Neural progenitor cell (in vitro differentiated cells): ENCODE data around the gene RUBCN. TPM values are rescaled to one million over a fixed set of nuclear protein-coding genes. Genes with fewer than 3 reads are reported as not detected.
"Not testable (repeated sequence)": the region's sequence is repeated elsewhere in the genome, so short reads cannot be mapped to it uniquely, and the experiment has no call there.

Source experiments
- DNase-seq: peaks from one replicate; pipeline ENCODE4 v3.0.0-alpha.2; 2016; ENCODE audit warnings: low spot score
- H2AFZ ChIP-seq: fragments of 200-600 bp; sonication (generic); replicated peaks from 2 replicates; pipeline ENCODE4 v1.6.1; 2016; ENCODE audit warnings: antibody characterized with exemption
- H3F3A ChIP-seq: fragments of 200-600 bp; sonication (generic); 2 replicates; pipeline ENCODE4 v1.6.1; 2016; ENCODE audit warnings: antibody characterized with exemption, low read depth
- H3K27ac ChIP-seq: fragments of 200-600 bp; sonication (generic); 2 replicates; pipeline ENCODE4 v1.5.1; 2016; ENCODE audit warnings: mild to moderate bottlenecking
- H3K27me3 ChIP-seq: fragments of 200-600 bp; sonication (generic); 2 replicates; pipeline ENCODE4 v1.6.1; 2016; ENCODE audit warnings: mild to moderate bottlenecking, moderate library complexity
- H3K36me3 ChIP-seq: fragments of 200-600 bp; sonication (generic); 2 replicates; pipeline ENCODE4 v1.5.1; 2016
- H3K4me1 ChIP-seq: fragments of 200-600 bp; sonication (generic); 2 replicates; pipeline ENCODE4 v1.6.1; 2016; ENCODE audit warnings: mixed run types
- H3K4me2 ChIP-seq: fragments of 200-600 bp; sonication (generic); 2 replicates; pipeline ENCODE4 v1.6.1; 2016
- H3K4me3 ChIP-seq: fragments of 200-600 bp; sonication (generic); 2 replicates; pipeline ENCODE4 v1.5.1; 2016
- H3K79me2 ChIP-seq: fragments of 200-600 bp; sonication (generic); 2 replicates; pipeline ENCODE4 v1.6.1; 2016; ENCODE audit warnings: low read depth
- H3K9ac ChIP-seq: fragments of 200-600 bp; sonication (generic); 2 replicates; pipeline ENCODE4 v1.6.1; 2016
- H3K9me3 ChIP-seq: fragments of 200-600 bp; sonication (generic); 2 replicates; pipeline ENCODE4 v1.5.1; 2016; ENCODE audit warnings: low read depth
- H4K20me1 ChIP-seq: fragments of 200-600 bp; sonication (generic); 2 replicates; pipeline ENCODE4 v1.6.1; 2016; ENCODE audit warnings: low read depth
- H3K27ac Mint-ChIP-seq: 3 replicates; pipeline ENCODE4 v1.8.0; 2021; ENCODE audit warnings: mixed read lengths
- H3K27me3 Mint-ChIP-seq: 2 replicates; pipeline ENCODE4 v1.8.0; 2022; ENCODE audit warnings: low read depth, mild to moderate bottlenecking, inconsistent platforms, moderate library complexity, mixed read lengths; ENCODE audit not compliant: insufficient read depth
- H3K36me3 Mint-ChIP-seq: 3 replicates; pipeline ENCODE4 v1.8.0; 2021; ENCODE audit warnings: mixed read lengths
- H3K4me1 Mint-ChIP-seq: 3 replicates; pipeline ENCODE4 v1.8.0; 2021; ENCODE audit warnings: mixed read lengths
- H3K4me3 Mint-ChIP-seq: 3 replicates; pipeline ENCODE4 v1.8.0; 2021; ENCODE audit warnings: mild to moderate bottlenecking, moderate library complexity, mixed read lengths
- H3K9me3 Mint-ChIP-seq: 3 replicates; pipeline ENCODE4 v1.8.0; 2020; ENCODE audit warnings: mixed read lengths
- CTCF ChIP-seq: fragments of 200-600 bp; sonication (generic); IDR thresholded peaks from 2 replicates; pipeline ENCODE4 v1.5.1; 2017; ENCODE audit warnings: antibody characterized with exemption, mild to moderate bottlenecking
- total RNA-seq: library from RNA; depleted of rRNA; stranded (reverse); fragments of >200 nt; gene quantifications from 2 replicates; pipeline ENCODE4 v1.2.3, GENCODE V29; 2015; ENCODE audit warnings: low replicate concordance

Gene RUBCN
- total RNA-seq, 1 donor from 2014 or later, result 6.4 TPM

- not testable (repeated sequence) for H3F3A ChIP-seq, H2AFZ ChIP-seq, H4K20me1 ChIP-seq, H3K9ac ChIP-seq, H3K27ac ChIP-seq, H3K4me1 ChIP-seq, H3K27ac Mint-ChIP-seq, H3K79me2 ChIP-seq, H3K9me3 Mint-ChIP-seq, H3K27me3 Mint-ChIP-seq, H3K27me3 ChIP-seq, H3K9me3 ChIP-seq, H3K4me2 ChIP-seq, DNase-seq, H3K4me1 Mint-ChIP-seq, H3K36me3 Mint-ChIP-seq, H3K36me3 ChIP-seq, H3K4me3 ChIP-seq
- peak overlapping the region; percentile 62 for H3K4me3 Mint-ChIP-seq
Measured at GRCh38 chr3:197656129-197656528, 80.6 kb downstream of the RUBCN start.

- H3K4me2 ChIP-seq, H3K36me3 ChIP-seq, H3F3A ChIP-seq, H3K4me1 Mint-ChIP-seq, H3K4me3 Mint-ChIP-seq, H3K27me3 Mint-ChIP-seq, H3K27ac ChIP-seq, H3K9me3 ChIP-seq, H3K36me3 Mint-ChIP-seq, H3K4me3 ChIP-seq, H3K27ac Mint-ChIP-seq, H2AFZ ChIP-seq, H4K20me1 ChIP-seq, H3K4me1 ChIP-seq, H3K79me2 ChIP-seq, DNase-seq, H3K9me3 Mint-ChIP-seq, H3K27me3 ChIP-seq, H3K9ac ChIP-seq: not testable (repeated sequence)
Measured at GRCh38 chr3:197654998-197655330, 81.7 kb downstream of the RUBCN start.

- not testable (repeated sequence) for H3K27ac ChIP-seq, H3K27me3 Mint-ChIP-seq, H2AFZ ChIP-seq, H3K4me3 Mint-ChIP-seq, H3K4me1 Mint-ChIP-seq, H3K9me3 Mint-ChIP-seq, H3K9ac ChIP-seq, H3K36me3 ChIP-seq, H3K27me3 ChIP-seq, H3K4me1 ChIP-seq, H4K20me1 ChIP-seq, H3K9me3 ChIP-seq, H3F3A ChIP-seq, H3K36me3 Mint-ChIP-seq, H3K27ac Mint-ChIP-seq, H3K79me2 ChIP-seq
- peak overlapping the region; percentile 81 for H3K4me2 ChIP-seq
- peak overlapping the region; percentile 57 for H3K4me3 ChIP-seq
- DNase-seq, result peak; percentile 62
- peak; percentile 12 for TF ChIP-seq CTCF
Measured at GRCh38 chr3:197654090-197654997, 82.4 kb downstream of the RUBCN start.

- not testable (repeated sequence) for H3K27me3 ChIP-seq, H3F3A ChIP-seq, H3K4me2 ChIP-seq, H3K9ac ChIP-seq, H3K79me2 ChIP-seq, H4K20me1 ChIP-seq, H3K36me3 ChIP-seq, H3K9me3 Mint-ChIP-seq, DNase-seq, H3K27ac ChIP-seq, H3K27me3 Mint-ChIP-seq, H3K4me3 ChIP-seq, H3K9me3 ChIP-seq, H3K4me3 Mint-ChIP-seq, H3K27ac Mint-ChIP-seq, H2AFZ ChIP-seq, H3K4me1 ChIP-seq, H3K4me1 Mint-ChIP-seq, H3K36me3 Mint-ChIP-seq
Measured at GRCh38 chr3:197652860-197653259, 83.8 kb downstream of the RUBCN start.

- not testable (repeated sequence) for H3K4me1 Mint-ChIP-seq
- H3K9me3 Mint-ChIP-seq, result peaks cover 17% of the 10 kb centered on the region
Measured at GRCh38 chr3:197647649-197648048, 89.1 kb downstream of the RUBCN start.

GRCh38 chr3:197647191-197647590, 89.5 kb downstream of the RUBCN start:
- peaks cover 17% of the 10 kb centered on the region for H3K9me3 Mint-ChIP-seq
- H3K4me3 Mint-ChIP-seq, H3K36me3 ChIP-seq, H3K27me3 ChIP-seq, H3K27me3 Mint-ChIP-seq, H4K20me1 ChIP-seq, H3K4me3 ChIP-seq, H3K36me3 Mint-ChIP-seq, H3K4me1 ChIP-seq, H3K4me1 Mint-ChIP-seq, H3K27ac ChIP-seq, H3K9ac ChIP-seq, H3F3A ChIP-seq, H2AFZ ChIP-seq, DNase-seq, H3K9me3 ChIP-seq, H3K27ac Mint-ChIP-seq, H3K4me2 ChIP-seq, H3K79me2 ChIP-seq: not testable (repeated sequence)

More at GRCh38 chr3:197647649-197648048, 89.1 kb downstream of the RUBCN start:
- H3K79me2 ChIP-seq, H3K4me3 Mint-ChIP-seq, H3K4me1 ChIP-seq, H4K20me1 ChIP-seq, H3K4me3 ChIP-seq, H3K27me3 ChIP-seq, H3K27ac ChIP-seq, H3K36me3 Mint-ChIP-seq, H3F3A ChIP-seq, DNase-seq, H3K27ac Mint-ChIP-seq, H3K4me2 ChIP-seq, H2AFZ ChIP-seq, H3K36me3 ChIP-seq, H3K27me3 Mint-ChIP-seq, H3K9ac ChIP-seq, H3K9me3 ChIP-seq: not testable (repeated sequence)

- not testable (repeated sequence) for H3K4me1 ChIP-seq, H3F3A ChIP-seq, H3K27ac Mint-ChIP-seq, H4K20me1 ChIP-seq, DNase-seq, H3K9me3 ChIP-seq, H3K36me3 ChIP-seq, H3K36me3 Mint-ChIP-seq, H3K4me1 Mint-ChIP-seq, H3K9ac ChIP-seq, H3K27ac ChIP-seq, H2AFZ ChIP-seq, H3K4me2 ChIP-seq, H3K4me3 ChIP-seq, H3K27me3 Mint-ChIP-seq, H3K79me2 ChIP-seq, H3K27me3 ChIP-seq
- Mint-ChIP-seq H3K9me3 (peaks cover 21% of the 10 kb centered on the region), H3K4me3 (peak overlapping the region; percentile 43)
Measured at GRCh38 chr3:197646294-197646693, 90.4 kb downstream of the RUBCN start.
